ENCODE measurements around the gene GFAP. TPM values are rescaled to one million over a fixed set of nuclear protein-coding genes. Genes with fewer than 3 reads are reported as not detected.
A peak's percentile ranks its signal among the peaks of the same experiment; 100 is the strongest.

Gene GFAP
- total RNA-seq, 4 donors from 2014 or later, result not detected

DNA sequence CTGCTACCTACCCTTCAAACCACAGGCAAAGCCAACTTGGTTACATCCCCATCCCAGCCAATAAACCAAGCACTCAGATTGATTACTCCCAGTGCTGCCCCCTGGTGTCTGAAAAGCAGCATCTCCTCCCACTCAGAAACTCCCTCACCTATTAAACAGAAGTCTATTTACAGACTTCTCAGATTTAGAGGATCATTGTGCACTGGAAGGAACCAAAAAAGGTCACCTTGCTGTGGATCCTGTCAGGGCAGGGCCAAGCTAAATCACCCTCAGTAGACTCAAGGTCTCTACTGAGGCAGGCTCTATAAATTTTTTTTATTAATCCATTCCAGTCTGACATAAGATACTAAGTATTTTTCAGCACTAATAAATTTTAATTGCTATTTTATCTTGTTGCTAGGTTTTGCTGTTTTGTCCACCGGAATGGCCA is 50.1 kb downstream of the GFAP start:
- intact Hi-C loops (cut with DNase I), result loop anchor here (5.0 kb wide), 1 partner anchor 88 kb away; no protein-coding TSS in a partner anchor
- H3K4me1 ChIP-seq, result no peaks in the 10 kb centered on the region
- peak; percentile 46 to 93 (median 82) for TF ChIP-seq CTCF (IDR thresholded peaks at IDR 0.05)
- no peak for TF ChIP-seq POLR2A (IDR thresholded peaks at IDR 0.05)
- H3K36me3 ChIP-seq, result peaks cover 7 to 97% (median 38%) of the 10 kb centered on the region in 3 donors
- no peaks in the 10 kb centered on the region for H3K9me3 ChIP-seq
- H3K27me3 ChIP-seq, result no peaks in the 10 kb centered on the region
- no peak overlapping the region for H3K27ac ChIP-seq
- DNase-seq, result no peak
- H3K4me3 ChIP-seq, result no peak overlapping the region
- WGBS, 2 donors, result 63 to 70% methylated on average over 1 of the region's 1 CpG

GRCh38 chr17:44864831-44865230 is 50.5 kb downstream of the GFAP start:
- TF ChIP-seq CTCF (IDR thresholded peaks at IDR 0.05) (no peak), POLR2A (IDR thresholded peaks at IDR 0.05) (no peak)
- Histone ChIP-seq H3K27ac (no peak overlapping the region), H3K4me3 (no peak overlapping the region), H3K27me3 (no peaks in the 10 kb centered on the region), H3K9me3 (no peaks in the 10 kb centered on the region), H3K4me1 (no peaks in the 10 kb centered on the region), H3K36me3 (peaks cover 11 to 97% (median 41%) of the 10 kb centered on the region in 3 donors)
- 57 to 64% methylated on average over 10 of the region's 10 CpGs for WGBS, 2 donors
- intact Hi-C loops (cut with DNase I), result loop anchor here (5.0 kb wide), 1 partner anchor 88 kb away; no protein-coding TSS in a partner anchor
- no peak for DNase-seq

DNA sequence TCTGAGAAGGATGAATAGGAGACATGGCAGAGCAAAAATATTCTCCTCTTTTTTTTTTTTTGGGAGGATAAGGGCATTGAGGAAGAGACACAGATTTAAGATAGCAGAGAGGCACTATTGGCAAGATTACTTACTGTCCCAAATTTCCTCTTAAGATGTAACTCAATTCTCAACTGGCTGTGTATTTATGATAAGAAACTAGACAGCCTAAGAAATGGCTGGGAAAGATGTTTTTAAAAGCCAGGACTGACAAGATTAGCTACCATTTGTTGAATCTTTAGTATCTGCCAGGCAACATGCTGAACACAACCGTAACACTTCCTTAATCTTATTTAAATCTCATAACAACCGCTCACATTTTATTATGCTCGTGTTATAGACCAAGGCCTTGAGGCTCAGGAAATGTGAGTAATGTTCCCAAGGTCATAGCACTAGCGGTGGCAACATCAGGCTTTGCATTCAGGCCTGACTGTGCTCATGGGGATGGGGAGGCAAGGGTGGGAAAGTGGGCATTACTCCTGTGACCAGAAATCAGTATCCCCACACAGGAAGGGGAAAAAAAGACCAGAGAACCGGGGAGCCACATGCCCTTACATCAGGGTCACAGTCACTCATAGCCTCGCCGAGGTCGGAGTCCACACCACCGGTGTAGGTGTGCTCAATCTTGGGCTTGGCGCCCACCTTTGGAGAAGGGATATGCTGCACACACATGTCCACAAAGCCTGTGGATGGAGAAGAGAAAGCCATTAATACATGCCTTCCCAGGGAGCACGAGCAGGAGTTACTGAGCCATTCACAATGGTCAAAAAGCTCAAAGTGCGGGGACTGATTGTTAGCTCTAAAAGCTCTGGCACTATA is 52.0 kb downstream of the GFAP start:
- DNase-seq, result no peak
- TF ChIP-seq CTCF (IDR thresholded peaks at IDR 0.05) (no peak), POLR2A (IDR thresholded peaks at IDR 0.05) (no peak)
- WGBS, 2 donors, result 86 to 90% methylated on average over 11 to 12 of the region's 12 CpGs
- intact Hi-C loops (cut with DNase I), result no loop called here
- Histone ChIP-seq H3K4me3 (no peak overlapping the region), H3K27me3 (no peaks in the 10 kb centered on the region), H3K4me1 (no peaks in the 10 kb centered on the region), H3K27ac (no peak overlapping the region), H3K36me3 (peaks cover 23 to 97% (median 48%) of the 10 kb centered on the region in 3 donors), H3K9me3 (no peaks in the 10 kb centered on the region)

- no peak for DNase-seq
- Histone ChIP-seq H3K27ac (no peak overlapping the region), H3K4me3 (no peak overlapping the region), H3K27me3 (no peaks in the 10 kb centered on the region), H3K4me1 (no peaks in the 10 kb centered on the region), H3K36me3 (peaks cover 23 to 97% (median 46%) of the 10 kb centered on the region in 3 donors), H3K9me3 (no peaks in the 10 kb centered on the region)
- TF ChIP-seq CTCF (IDR thresholded peaks at IDR 0.05) (no peak), POLR2A (IDR thresholded peaks at IDR 0.05) (no peak)
- intact Hi-C loops (cut with DNase I), result no loop called here
- 81 to 87% methylated on average over 5 to 7 of the region's 9 CpGs for WGBS, 2 donors
Observed at GRCh38 chr17:44862278-44862914, 52.9 kb downstream of the GFAP start.

DNA sequence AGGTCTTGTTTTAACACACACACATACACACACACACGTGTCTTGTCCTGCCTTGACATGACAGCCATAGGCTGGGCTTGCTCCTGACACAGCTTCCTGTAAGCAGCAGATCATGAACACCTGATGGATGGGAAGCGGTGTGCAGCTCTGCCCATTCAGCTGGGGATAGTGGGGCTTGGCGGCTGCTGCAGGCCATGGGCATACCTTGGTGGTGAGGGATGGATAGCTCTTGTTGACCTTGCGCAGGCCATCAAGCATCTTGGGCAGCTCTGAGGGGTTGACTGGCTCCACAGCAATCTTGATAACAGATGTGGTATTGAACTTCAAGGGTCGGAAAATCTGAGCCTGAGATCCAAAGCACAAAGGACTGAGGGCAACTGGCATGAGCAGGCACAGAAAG is 55.6 kb downstream of the GFAP start:
- no peak overlapping the region for H3K27ac ChIP-seq
- H3K4me3 ChIP-seq, result no peak overlapping the region
- intact Hi-C loops (cut with DNase I), result no loop called here
- H3K36me3 ChIP-seq, result peaks cover 38 to 100% (median 55%) of the 10 kb centered on the region in 3 donors
- no peaks in the 10 kb centered on the region for H3K27me3 ChIP-seq
- 85 to 87% methylated on average over 5 of the region's 5 CpGs for whole genome bisulfite sequencing, 2 donors
- TF ChIP-seq POLR2A (IDR thresholded peaks at IDR 0.05) (no peak), CTCF (IDR thresholded peaks at IDR 0.05) (no peak)
- H3K9me3 ChIP-seq, result no peaks in the 10 kb centered on the region
- H3K4me1 ChIP-seq, result no peaks in the 10 kb centered on the region
- DNase-seq, result no peak
